HepG2 (cell line): ENCODE data around the gene NHERF2. TPM values are rescaled to one million over a fixed set of nuclear protein-coding genes. Genes with fewer than 3 reads are reported as not detected.

Experiments
- ARHGAP35 ChIP-seq: sonication (generic); formaldehyde crosslinking; IDR thresholded peaks from 2 replicates; pipeline ENCODE4 v1.9.0; 2022; ENCODE audit warnings: mild to moderate bottlenecking, inconsistent platforms, moderate library complexity, missing genetic modification reagents, borderline replicate concordance
- ARNTL ChIP-seq: sonication (generic); formaldehyde crosslinking; IDR thresholded peaks from 2 replicates; pipeline ENCODE4 v1.4.0; 2020; ENCODE audit warnings: mild to moderate bottlenecking, missing genetic modification reagents
- CCAR2 ChIP-seq: fragments of 200-400 bp; formaldehyde crosslinking; optimal IDR thresholded peaks from 2 replicates; pipeline ENCODE3; 2018; ENCODE audit warnings: low read depth, mild to moderate bottlenecking, low read length, moderate library complexity
- FOXA3 ChIP-seq: IDR thresholded peaks from 2 replicates; pipeline ENCODE4 v1.6.1; 2016; ENCODE audit warnings: missing genetic modification reagents, missing compliant biosample characterization
- POLR2A ChIP-seq, 2 experiments: IDR thresholded peaks; 2 replicates each; pipeline ENCODE4 v1.6.1; 2011; ENCODE audit warnings: low read depth in 2 of 2, low read length in 2 of 2, mild to moderate bottlenecking in 1 of 2, moderate library complexity in 1 of 2; ENCODE audit not compliant: insufficient read depth in 1 of 2
- RBAK ChIP-seq: sonication (generic); formaldehyde crosslinking; IDR thresholded peaks from 2 replicates; pipeline ENCODE4 v1.5.1; 2020; ENCODE audit warnings: mild to moderate bottlenecking, missing genetic modification reagents
- SOX13 ChIP-seq, 3 experiments: fragments of 450-650 bp in 1 of 3; sonication (generic) in 1 of 3; formaldehyde crosslinking in 1 of 3; IDR thresholded peaks in 2 of 3; conservative IDR thresholded peaks in 1 of 3; 2 replicates each; pipeline versions ENCODE4 v1.5.0 to v1.6.1; 2016 to 2020; ENCODE audit warnings: antibody characterized with exemption in 1 of 3, mild to moderate bottlenecking in 1 of 3, missing compliant biosample characterization in 1 of 3, missing genetic modification reagents in 1 of 3, moderate library complexity in 1 of 3
- SOX6 ChIP-seq, 2 experiments: fragments of 450-650 bp in 1 of 2; sonication (generic) in 1 of 2; formaldehyde crosslinking in 1 of 2; IDR thresholded peaks; 2 replicates each; pipeline versions ENCODE4 v1.4.0 to v1.6.1; 2017 to 2020; ENCODE audit warnings: antibody characterized with exemption in 1 of 2, mild to moderate bottlenecking in 1 of 2, missing genetic modification reagents in 1 of 2
- TCF12 ChIP-seq, 2 experiments: fragments of 450-650 bp in 1 of 2; sonication (generic) in 1 of 2; formaldehyde crosslinking in 1 of 2; IDR thresholded peaks; 2 replicates each; pipeline versions ENCODE4 v1.6.1 to v1.8.0; 2017 to 2022; ENCODE audit warnings: antibody characterized with exemption in 1 of 2, mild to moderate bottlenecking in 1 of 2, missing genetic modification reagents in 1 of 2, moderate library complexity in 1 of 2
- ZKSCAN1 ChIP-seq: fragments of 150-350 bp; IDR thresholded peaks from 2 replicates; pipeline ENCODE4 v1.6.1; 2014; ENCODE audit warnings: low read length
- ZNF614 ChIP-seq: IDR thresholded peaks from 2 replicates; pipeline ENCODE4 v1.6.1; 2018; ENCODE audit warnings: missing biosample characterization, missing genetic modification reagents, inconsistent platforms, borderline replicate concordance
- ZNF703 ChIP-seq: sonication (generic); formaldehyde crosslinking; IDR thresholded peaks from 2 replicates; pipeline ENCODE4 v1.5.1; 2020; ENCODE audit warnings: missing genetic modification reagents, mild to moderate bottlenecking, moderate library complexity, borderline replicate concordance
- ZNF83 ChIP-seq: sonication (generic); formaldehyde crosslinking; IDR thresholded peaks from 2 replicates; pipeline ENCODE4 v1.4.0; 2020; ENCODE audit warnings: missing genetic modification reagents, mild to moderate bottlenecking, borderline replicate concordance
- ZSCAN20 ChIP-seq: sonication (generic); formaldehyde crosslinking; IDR thresholded peaks from 2 replicates; pipeline ENCODE4 v1.4.0; 2020; ENCODE audit warnings: missing genetic modification reagents, mild to moderate bottlenecking, borderline replicate concordance
- polyA plus RNA-seq, 8 experiments: library from polyadenylated mRNA; depleted of rRNA in 3 of 8; stranded (reverse) in 7 of 8; unstranded in 1 of 8; fragments of >200 nt; fragmentation: Illumina TruSeq in 4 of 8; extraction: Trizol in 4 of 8; gene quantifications; 2 replicates each; pipeline versions ENCODE4 v1.2.1 to v1.2.3, GENCODE V29; 2011 to 2016; ENCODE audit warnings: low read depth in 4 of 8, missing spikeins in 1 of 8, mixed read lengths in 1 of 8; ENCODE audit not compliant: insufficient read depth in 1 of 8
- total RNA-seq, 5 experiments: library from RNA; depleted of rRNA; stranded (reverse); fragments of >200 nt; fragmentation: Illumina TruSeq; extraction: Trizol; gene quantifications; 2 replicates each; pipeline ENCODE4 v1.2.3, GENCODE V29; 2016; ENCODE audit warnings: low read depth in 1 of 5
- TF ChIP-seq, protein P1 (sequence below): sonication (generic); formaldehyde crosslinking; IDR thresholded peaks from 2 replicates; pipeline ENCODE4 v1.4.0; 2020; ENCODE audit warnings: missing genetic modification reagents
- TF ChIP-seq, protein P2 (sequence below): sonication (generic); formaldehyde crosslinking; conservative IDR thresholded peaks from 2 replicates; pipeline ENCODE4 v1.4.0; 2020; ENCODE audit warnings: missing genetic modification reagents
- TF ChIP-seq, protein P3 (sequence below): sonication (generic); formaldehyde crosslinking; IDR thresholded peaks from 2 replicates; pipeline ENCODE4 v1.4.0; 2020; ENCODE audit warnings: mild to moderate bottlenecking, missing genetic modification reagents
- TF ChIP-seq, protein P4 (sequence below): sonication (generic); formaldehyde crosslinking; IDR thresholded peaks from 2 replicates; pipeline ENCODE4 v1.4.0; 2020; ENCODE audit warnings: mild to moderate bottlenecking, missing genetic modification reagents
- TF ChIP-seq, protein P5 (sequence below): sonication (generic); formaldehyde crosslinking; IDR thresholded peaks from 2 replicates; pipeline ENCODE4 v1.5.0; 2020; ENCODE audit warnings: mild to moderate bottlenecking, low read depth, missing genetic modification reagents, borderline replicate concordance

NHERF2 gene
- total and polyA plus RNA-seq, 2 of the 13 experiments (the other 11 are each of a cell fraction or from before 2014, with no cell fraction given) = 23.7 to 39.3 TPM

DNA sequence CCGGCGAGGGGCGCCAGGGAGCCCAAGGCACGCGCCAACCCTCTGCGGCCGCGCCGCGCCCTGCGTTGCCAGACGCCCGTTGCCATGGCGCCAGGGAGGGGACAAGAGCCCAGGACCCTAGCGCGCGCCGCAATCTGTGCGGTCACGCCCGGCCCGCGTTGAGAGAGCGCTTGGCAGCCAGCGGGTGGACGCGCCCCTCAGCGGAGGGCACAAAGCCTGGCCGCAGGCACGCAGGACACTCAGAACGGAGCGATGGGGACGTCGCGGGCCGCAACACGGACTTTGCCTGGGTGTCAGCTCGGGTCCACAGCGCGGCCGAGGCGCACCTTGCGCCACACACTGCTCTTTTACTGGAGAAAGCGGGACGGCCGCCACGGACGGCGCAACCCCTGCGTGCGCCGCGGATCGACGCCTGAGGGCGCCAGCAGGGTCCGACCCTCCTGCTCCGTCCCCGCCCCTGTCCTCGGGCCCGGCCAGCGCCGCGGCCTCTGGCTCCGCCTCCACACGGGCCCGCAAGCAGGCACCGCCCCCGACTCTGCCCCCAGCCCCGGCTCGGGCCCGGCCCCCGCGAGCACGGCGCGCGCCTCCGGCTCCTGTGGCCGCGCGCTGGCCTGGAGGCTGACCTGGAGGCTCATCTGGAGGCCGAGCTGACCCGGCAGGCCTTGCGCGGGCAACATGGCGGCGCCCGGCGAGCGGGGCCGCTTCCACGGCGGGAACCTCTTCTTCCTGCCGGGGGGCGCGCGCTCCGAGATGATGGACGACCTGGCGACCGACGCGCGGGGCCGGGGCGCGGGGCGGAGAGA lies 43.0 kb upstream of the NHERF2 start, which contains the start of gene GFER (continued):
- no peak for TF ChIP-seq SOX13 (IDR thresholded peaks at IDR 0.05)
- no peak for TF ChIP-seq SOX13 (CRISPR knock-in tag; conservative IDR thresholded peaks at IDR 0.05 in 1 of 2, IDR thresholded peaks at IDR 0.05 in 1 of 2)
- TF ChIP-seq, protein P1, sequence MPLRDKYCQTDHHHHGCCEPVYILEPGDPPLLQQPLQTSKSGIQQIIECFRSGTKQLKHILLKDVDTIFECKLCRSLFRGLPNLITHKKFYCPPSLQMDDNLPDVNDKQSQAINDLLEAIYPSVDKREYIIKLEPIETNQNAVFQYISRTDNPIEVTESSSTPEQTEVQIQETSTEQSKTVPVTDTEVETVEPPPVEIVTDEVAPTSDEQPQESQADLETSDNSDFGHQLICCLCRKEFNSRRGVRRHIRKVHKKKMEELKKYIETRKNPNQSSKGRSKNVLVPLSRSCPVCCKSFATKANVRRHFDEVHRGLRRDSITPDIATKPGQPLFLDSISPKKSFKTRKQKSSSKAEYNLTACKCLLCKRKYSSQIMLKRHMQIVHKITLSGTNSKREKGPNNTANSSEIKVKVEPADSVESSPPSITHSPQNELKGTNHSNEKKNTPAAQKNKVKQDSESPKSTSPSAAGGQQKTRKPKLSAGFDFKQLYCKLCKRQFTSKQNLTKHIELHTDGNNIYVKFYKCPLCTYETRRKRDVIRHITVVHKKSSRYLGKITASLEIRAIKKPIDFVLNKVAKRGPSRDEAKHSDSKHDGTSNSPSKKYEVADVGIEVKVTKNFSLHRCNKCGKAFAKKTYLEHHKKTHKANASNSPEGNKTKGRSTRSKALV = peak; percentile 98
- TF ChIP-seq ARHGAP35 (CRISPR knock-in tag) = peak; percentile 56; the same call in 1 of the 2 replicates
- TF ChIP-seq, protein P2, sequence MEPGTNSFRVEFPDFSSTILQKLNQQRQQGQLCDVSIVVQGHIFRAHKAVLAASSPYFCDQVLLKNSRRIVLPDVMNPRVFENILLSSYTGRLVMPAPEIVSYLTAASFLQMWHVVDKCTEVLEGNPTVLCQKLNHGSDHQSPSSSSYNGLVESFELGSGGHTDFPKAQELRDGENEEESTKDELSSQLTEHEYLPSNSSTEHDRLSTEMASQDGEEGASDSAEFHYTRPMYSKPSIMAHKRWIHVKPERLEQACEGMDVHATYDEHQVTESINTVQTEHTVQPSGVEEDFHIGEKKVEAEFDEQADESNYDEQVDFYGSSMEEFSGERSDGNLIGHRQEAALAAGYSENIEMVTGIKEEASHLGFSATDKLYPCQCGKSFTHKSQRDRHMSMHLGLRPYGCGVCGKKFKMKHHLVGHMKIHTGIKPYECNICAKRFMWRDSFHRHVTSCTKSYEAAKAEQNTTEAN = peak; percentile 62
- TF ChIP-seq ZNF83 (CRISPR knock-in tag) = no peak
- peak; percentile 60 for TF ChIP-seq FOXA3
- TF ChIP-seq ARNTL = no peak
- TF ChIP-seq TCF12 (IDR thresholded peaks at IDR 0.05) = no peak
- TF ChIP-seq TCF12 (CRISPR knock-in tag; IDR thresholded peaks at IDR 0.05) = no peak
- TF ChIP-seq, protein P3, sequence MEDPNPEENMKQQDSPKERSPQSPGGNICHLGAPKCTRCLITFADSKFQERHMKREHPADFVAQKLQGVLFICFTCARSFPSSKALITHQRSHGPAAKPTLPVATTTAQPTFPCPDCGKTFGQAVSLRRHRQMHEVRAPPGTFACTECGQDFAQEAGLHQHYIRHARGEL (CRISPR knock-in tag) = no peak
- TF ChIP-seq, protein P4, sequence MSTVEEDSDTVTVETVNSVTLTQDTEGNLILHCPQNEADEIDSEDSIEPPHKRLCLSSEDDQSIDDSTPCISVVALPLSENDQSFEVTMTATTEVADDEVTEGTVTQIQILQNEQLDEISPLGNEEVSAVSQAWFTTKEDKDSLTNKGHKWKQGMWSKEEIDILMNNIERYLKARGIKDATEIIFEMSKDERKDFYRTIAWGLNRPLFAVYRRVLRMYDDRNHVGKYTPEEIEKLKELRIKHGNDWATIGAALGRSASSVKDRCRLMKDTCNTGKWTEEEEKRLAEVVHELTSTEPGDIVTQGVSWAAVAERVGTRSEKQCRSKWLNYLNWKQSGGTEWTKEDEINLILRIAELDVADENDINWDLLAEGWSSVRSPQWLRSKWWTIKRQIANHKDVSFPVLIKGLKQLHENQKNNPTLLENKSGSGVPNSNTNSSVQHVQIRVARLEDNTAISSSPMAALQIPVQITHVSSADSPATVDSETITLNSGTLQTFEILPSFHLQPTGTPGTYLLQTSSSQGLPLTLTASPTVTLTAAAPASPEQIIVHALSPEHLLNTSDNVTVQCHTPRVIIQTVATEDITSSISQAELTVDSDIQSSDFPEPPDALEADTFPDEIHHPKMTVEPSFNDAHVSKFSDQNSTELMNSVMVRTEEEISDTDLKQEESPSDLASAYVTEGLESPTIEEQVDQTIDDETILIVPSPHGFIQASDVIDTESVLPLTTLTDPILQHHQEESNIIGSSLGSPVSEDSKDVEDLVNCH (CRISPR knock-in tag) = no peak
- peak; percentile 79; the same call in 1 of the 2 replicates for TF ChIP-seq ZNF614 (CRISPR knock-in tag)
- TF ChIP-seq ZNF703 (CRISPR knock-in tag) = no peak; the same call in 1 of the 2 replicates
- TF ChIP-seq SOX6 (IDR thresholded peaks at IDR 0.05) = no peak
- TF ChIP-seq SOX6 (CRISPR knock-in tag; IDR thresholded peaks at IDR 0.05) = peak; percentile 59; the same call in 1 of the 2 replicates
- TF ChIP-seq, protein P5, sequence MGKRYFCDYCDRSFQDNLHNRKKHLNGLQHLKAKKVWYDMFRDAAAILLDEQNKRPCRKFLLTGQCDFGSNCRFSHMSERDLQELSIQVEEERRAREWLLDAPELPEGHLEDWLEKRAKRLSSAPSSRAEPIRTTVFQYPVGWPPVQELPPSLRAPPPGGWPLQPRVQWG (CRISPR knock-in tag) = no peak
- TF ChIP-seq ZKSCAN1 = no peak
- TF ChIP-seq CCAR2 = peak; percentile 84
- peak; percentile 58 to 63 for TF ChIP-seq POLR2A (IDR thresholded peaks at IDR 0.05; ENCODE audit: insufficient read depth in 1 of 2, low read depth in 2 of 2, low read length in 2 of 2)
- no peak for TF ChIP-seq RBAK (CRISPR knock-in tag)
- no peak for TF ChIP-seq ZSCAN20 (CRISPR knock-in tag)
